Fibroblast of upper back skin (primary cell): Measurements from ENCODE around the gene SORBS1.

Experiments
- DNase-seq: peaks from one replicate; pipeline ENCODE4 v3.0.0-alpha.2; 2013

The SORBS1 gene

GRCh38 chr10:95538412-95538811, 22.8 kb downstream of the SORBS1 start:
- DNase-seq = no peak

- no peak for DNase-seq
Observed at GRCh38 chr10:95537542-95537927, 23.6 kb downstream of the SORBS1 start.

DNA sequence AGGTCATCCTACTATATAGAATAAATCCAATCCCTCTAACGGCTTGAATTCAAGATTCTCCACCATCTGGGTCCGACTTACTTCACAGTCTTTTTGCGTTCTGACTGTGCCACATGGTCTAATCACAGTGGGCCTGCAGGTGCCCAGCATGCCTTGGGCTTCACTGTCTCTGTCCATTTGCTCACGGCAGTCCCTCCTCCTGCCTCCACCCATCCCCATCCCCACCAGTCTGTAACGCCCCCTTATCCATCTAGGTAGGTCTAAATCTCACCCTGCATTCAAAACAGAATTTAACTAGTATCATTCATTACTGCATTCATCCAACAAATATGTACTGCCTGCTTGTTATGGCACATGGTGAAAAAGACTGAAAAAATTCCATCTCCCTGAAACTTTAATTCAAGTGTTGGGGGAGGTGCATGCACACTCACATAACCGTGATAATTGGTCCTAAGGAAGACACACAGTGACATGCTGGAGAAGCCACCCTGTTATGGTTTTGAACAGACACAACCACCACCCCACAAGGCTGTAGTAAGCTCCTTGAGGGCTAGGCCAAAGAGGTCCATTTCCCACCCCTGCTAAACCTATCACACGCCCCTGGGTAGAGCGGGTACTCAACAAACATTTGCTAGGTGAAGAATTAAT, 24.2 kb downstream of the SORBS1 start:
- DNase-seq = no peak

GRCh38 chr10:95536017-95536416, 25.2 kb downstream of the SORBS1 start:
- DNase-seq = peak; percentile 26

DNA sequence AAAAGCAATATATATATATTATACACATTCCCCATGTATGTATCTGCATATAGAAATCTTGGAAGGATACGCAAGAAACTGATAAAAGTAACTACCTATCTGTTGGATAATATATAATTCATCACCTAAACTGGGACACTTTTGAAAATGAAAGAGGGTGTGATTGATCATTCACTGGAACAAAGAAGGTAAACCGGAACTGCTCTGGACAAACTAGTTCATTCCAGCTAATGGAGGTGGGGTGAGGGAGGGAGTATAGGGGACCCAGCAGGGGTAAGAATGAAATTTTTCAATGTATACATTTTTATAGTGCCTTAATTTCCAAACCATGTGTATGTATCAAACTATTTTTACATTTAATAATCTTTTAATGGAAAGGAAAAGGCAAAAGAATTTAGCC, 25.6 kb downstream of the SORBS1 start:
- DNase-seq = no peak

DNA sequence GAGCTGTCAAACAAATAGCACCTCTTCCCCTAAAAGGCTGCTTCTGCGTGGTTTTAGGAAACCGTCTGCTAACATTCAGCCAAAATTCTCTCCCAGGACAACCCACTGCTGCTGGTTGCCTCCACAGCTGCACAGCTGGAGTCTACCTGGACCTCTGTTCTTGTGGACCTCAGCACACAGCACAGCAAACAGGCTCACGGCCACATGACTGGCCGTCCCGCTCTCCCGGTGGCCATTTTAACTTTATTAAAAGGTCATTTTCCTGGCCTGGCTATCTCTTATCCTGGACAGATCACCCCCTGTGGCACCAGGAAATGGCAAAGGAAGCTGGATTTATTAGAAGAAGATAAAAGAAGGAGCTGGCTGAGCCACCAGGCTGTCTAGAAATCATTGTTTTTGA, 27.6 kb downstream of the SORBS1 start:
- no peak for DNase-seq

DNA sequence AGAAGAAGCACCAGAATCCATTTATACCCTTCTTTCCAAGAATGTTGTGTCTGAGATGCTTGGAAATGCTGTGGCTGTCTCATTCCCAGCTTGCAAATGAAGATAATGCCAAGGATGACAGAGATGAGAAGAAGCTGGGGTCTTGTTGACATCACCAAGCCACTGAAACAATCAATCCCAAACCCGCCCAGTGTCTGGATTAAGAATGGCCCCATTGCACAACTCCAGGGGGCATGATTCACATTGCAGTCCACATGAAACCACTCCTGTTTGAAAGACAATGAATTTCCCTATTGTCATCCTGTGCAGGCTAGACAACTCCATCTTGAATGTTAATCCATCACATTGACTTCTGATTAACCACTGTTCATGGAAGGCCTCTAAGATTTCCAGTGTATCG, 28.6 kb downstream of the SORBS1 start:
- no peak for DNase-seq

GRCh38 chr10:95531994-95532399, 29.2 kb downstream of the SORBS1 start:
- no peak for DNase-seq

GRCh38 chr10:95531058-95531809, 29.9 kb downstream of the SORBS1 start:
- no peak for DNase-seq

DNA sequence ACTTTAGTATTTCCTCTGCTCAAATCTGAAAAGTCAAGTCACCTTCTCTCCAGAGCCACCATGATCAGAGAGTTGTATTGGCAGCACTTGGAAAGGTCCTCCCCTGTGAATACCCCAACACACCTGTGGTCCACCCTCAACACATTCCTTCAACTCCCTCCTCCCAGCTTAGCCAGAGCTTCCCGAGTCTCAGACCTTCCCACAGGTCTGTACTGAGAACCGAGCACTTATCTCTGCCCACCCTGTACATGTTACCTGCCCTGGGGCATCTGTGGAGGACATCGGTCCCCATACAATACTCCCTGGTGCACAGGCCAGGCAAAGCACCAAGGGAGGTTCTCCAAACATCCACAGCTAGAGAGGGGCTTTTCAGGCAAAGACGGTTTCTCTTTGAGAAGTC, 30.6 kb downstream of the SORBS1 start:
- no peak for DNase-seq

GRCh38 chr10:95530029-95530428, 31.1 kb downstream of the SORBS1 start:
- DNase-seq = no peak

DNA sequence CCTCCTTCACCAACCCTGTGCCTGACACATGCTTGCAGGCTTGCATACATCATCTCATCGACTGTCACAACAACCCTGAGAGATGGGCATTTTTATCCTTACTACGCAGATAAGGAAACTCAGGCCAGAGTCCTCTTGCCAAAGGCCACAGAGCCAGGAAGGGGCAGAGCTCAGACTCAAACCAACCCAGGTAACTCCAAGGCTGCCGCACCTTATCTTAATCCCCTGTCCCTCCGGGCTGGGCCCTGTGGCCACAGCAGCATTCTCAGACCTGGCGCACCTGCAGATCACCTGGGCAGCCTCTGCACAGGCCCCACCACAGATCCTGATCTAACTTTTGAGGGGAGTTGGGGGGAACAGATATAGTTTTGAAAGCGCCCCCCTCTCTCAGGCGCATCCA, 35.1 kb downstream of the SORBS1 start:
- no peak for DNase-seq

DNA sequence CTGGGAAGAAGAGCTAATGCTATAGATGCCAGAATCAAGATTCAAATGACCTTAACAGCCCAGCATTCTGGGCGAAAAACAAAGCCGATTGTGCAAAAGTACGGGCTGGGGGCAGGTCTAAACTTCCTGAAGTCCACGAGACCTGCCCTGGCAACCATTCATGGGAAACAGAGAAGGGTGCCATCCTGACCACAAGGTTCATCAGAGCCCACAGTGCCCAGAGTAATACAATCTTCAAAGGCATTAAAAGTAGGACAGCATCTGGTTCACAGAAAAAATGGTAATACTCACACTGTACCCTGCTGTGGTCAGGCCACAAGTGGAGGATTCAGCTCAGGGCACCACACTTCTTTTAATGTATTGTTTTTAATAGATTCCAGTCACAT, 36.1 kb downstream of the SORBS1 start:
- no peak for DNase-seq

GRCh38 chr10:95524358-95525032, 36.7 kb downstream of the SORBS1 start:
- DNase-seq = no peak

DNA sequence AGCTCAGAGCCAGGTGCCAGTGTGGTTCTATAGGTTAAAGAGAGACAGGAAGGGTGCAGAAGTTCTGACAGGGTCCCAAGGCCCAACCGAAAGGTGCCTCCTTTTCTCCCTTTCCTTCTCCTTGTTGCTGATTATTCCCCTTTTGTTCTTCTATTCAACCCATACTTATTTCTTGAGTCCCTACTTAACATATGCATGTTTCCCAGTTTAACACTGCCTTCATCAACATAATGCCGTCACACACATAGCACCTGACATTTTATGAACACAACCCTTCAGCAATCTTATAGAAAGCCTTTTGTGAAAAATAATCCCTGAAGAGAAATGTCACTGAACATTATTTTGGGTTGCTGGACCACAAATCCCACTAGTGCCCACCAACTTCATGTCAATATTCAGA, 39.1 kb downstream of the SORBS1 start:
- no peak for DNase-seq

DNA sequence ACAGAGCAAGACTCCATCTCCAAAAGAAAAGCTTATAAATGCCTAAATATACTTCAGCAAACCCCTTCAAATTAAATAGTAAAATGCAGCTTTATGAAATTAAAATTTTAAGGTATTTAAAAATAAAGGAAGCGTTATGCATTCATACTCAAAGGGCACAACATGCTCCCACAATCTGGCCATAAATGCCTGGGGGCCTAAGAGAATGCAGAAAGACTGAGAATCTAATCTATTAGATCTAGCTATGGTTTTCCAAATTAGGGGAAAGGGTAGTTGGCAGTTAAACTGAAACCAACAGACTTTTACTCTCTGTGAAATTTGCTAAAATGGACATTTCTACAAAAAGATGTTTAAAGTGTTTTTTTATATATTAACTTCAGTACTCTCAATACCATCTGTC, 40.6 kb downstream of the SORBS1 start:
- DNase-seq = no peak

DNA sequence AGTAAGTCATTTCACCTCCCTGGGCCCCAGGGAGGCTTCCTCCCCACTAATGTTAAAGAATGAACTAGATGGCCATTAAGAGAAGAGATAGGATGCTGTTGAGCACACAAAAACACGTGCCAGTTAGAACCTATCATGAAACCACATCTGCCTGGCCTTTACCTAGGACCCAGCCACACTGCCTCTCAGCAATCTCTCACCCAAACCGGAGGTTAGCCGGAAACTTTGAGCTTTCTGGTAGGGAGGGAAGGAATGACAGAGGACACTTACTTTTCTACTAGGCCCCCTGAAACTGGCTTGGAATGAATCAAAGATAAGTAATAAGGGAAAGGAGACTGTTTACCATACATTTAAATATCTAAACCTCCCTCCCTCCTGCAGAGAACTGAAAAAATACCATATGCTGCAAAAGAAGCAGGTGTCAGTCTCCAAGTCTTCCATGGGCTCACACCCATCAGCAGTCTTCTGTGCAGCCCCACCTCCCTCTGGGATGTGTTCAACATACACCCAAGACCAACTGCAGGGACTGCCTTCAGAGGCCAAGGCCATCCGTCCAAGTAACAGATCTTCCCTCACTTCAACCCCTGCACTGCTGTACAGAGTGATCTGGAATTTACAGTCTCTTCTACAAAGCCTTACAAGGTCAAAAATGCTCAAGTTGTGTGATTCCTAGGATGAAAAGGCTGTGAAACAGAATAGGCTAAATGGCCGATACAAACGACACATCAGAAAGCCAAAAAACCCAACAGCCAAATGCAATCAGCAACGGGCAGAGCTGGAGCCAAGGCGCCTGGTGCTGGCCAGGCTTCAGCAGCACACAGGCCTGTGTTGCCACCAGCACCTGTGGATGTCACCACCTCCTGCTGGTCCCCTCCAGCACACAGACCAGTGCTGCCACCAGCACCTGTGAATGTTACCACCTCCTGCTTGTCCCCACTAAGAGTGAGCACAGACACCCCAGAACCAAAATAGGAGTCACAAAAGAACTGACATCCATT, 42.4 kb downstream of the SORBS1 start:
- no peak for DNase-seq

GRCh38 chr10:95517536-95518454, 43.4 kb downstream of the SORBS1 start:
- DNase-seq = peak; percentile 49

DNA sequence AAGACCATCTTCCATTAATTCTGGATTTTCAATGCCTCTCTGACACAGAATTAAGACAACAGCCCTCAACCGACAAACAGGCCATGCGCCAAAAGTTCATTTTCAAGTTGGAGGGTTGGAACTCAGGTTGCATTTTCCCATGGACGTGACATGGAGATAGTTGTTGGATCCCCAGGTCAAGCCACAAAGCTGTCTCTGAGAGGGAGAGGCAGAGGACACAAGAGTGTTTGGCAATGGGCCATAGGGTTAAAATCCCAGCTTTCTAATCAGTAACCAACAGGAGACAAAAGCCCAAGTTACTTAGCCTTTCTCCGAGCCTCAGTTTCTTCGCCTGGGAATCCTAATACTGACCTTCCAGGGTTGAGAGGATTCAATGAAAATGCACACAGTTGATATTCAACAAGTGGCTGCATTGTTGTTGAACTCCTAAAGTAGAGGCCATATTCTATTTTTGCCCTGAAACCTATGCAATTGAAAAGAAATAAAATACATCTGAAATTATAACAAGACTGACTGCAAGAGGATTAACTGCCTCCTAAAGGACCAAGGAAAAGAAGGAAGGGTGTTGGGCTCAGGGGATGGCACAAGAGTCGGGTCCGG, 44.3 kb downstream of the SORBS1 start:
- no peak for DNase-seq

- peak; percentile 15 for DNase-seq
Observed at GRCh38 chr10:95513941-95514392, 47.2 kb downstream of the SORBS1 start.

GRCh38 chr10:95513008-95513589, 48.1 kb downstream of the SORBS1 start:
- DNase-seq = no peak
